Keratinocyte (primary cell): ENCODE results near the gene HNRNPH1. TPM values are rescaled to one million over a fixed set of nuclear protein-coding genes. Genes with fewer than 3 reads are reported as not detected.

ENCODE experiments used
- DNase-seq: peaks from one replicate; pipeline ENCODE4 v3.0.0-alpha.2; 2011; ENCODE audit warnings: low read depth, missing footprints, low spot score
- FAIRE-seq: peaks from 2 replicates; lab custom pipeline; 2011; peaks lifted over from hg19 to GRCh38; lab: Jason Lieb, UNC
- H2AFZ ChIP-seq: 2 replicates; pipeline ENCODE4 v1.6.0; 2012; ENCODE audit warnings: low read length, control low read depth, inconsistent platforms; ENCODE audit not compliant: control insufficient read depth
- H3K27ac ChIP-seq: 2 replicates; pipeline ENCODE4 v1.5.1; 2011; ENCODE audit warnings: low read length; ENCODE audit not compliant: control insufficient read depth, insufficient read depth
- H3K27me3 ChIP-seq: 3 replicates; pipeline ENCODE4 v1.6.0; 2011; ENCODE audit warnings: low read length; ENCODE audit not compliant: control insufficient read depth, insufficient read depth; ENCODE audit errors: extremely low read depth
- H3K36me3 ChIP-seq, 2 experiments: 2 replicates in 1 of 2; 3 replicates in 1 of 2; pipeline ENCODE4 v1.5.1; 2011; ENCODE audit warnings: low read length in 2 of 2, mild to moderate bottlenecking in 1 of 2; ENCODE audit not compliant: control insufficient read depth in 2 of 2, insufficient read depth in 2 of 2; ENCODE audit errors: extremely low read depth in 1 of 2
- H3K4me1 ChIP-seq: 3 replicates; pipeline ENCODE4 v1.5.1; 2011; ENCODE audit warnings: low read length; ENCODE audit not compliant: control insufficient read depth, insufficient read depth; ENCODE audit errors: extremely low read depth
- H3K4me2 ChIP-seq: 3 replicates; pipeline ENCODE4 v1.6.0; 2011; ENCODE audit warnings: low read depth, low read length; ENCODE audit not compliant: control insufficient read depth, insufficient read depth; ENCODE audit errors: extremely low read depth
- H3K4me3 ChIP-seq, 3 experiments: fragments of 200-600 bp in 1 of 3; sonication (generic) in 1 of 3; 2 replicates in 2 of 3; 3 replicates in 1 of 3; pipeline ENCODE4 v1.5.1; 2011 to 2016; ENCODE audit warnings: low read length in 3 of 3, mild to moderate bottlenecking in 3 of 3, control low read depth in 2 of 3, inconsistent platforms in 1 of 3, low read depth in 1 of 3, mixed read lengths in 1 of 3, mixed run types in 1 of 3, moderate library complexity in 1 of 3; ENCODE audit not compliant: control insufficient read depth in 2 of 3, insufficient read depth in 2 of 3; ENCODE audit errors: extremely low read depth in 1 of 3
- H3K79me2 ChIP-seq: 2 replicates; pipeline ENCODE4 v1.6.0; 2012; ENCODE audit warnings: low read length; ENCODE audit not compliant: control insufficient read depth, insufficient read depth
- H3K9ac ChIP-seq: 3 replicates; pipeline ENCODE4 v1.6.0; 2011; ENCODE audit warnings: low read length; ENCODE audit not compliant: control insufficient read depth, insufficient read depth; ENCODE audit errors: extremely low read depth
- H3K9me1 ChIP-seq: 3 replicates; pipeline ENCODE4 v1.6.0; 2011; ENCODE audit warnings: low read length; ENCODE audit not compliant: control insufficient read depth, insufficient read depth; ENCODE audit errors: extremely low read depth
- H3K9me3 ChIP-seq: 2 replicates; pipeline ENCODE4 v1.5.1; 2012; ENCODE audit warnings: low read depth, low read length; ENCODE audit not compliant: control insufficient read depth
- H4K20me1 ChIP-seq: 3 replicates; pipeline ENCODE4 v1.6.0; 2011; ENCODE audit warnings: low read length; ENCODE audit not compliant: control insufficient read depth, insufficient read depth; ENCODE audit errors: extremely low read depth
- CTCF ChIP-seq, 3 experiments: IDR thresholded peaks in 1 of 3; conservative IDR thresholded peaks in 1 of 3; optimal IDR thresholded peaks in 1 of 3; 2 replicates in 2 of 3; 3 replicates in 1 of 3; pipeline versions ENCODE3 to v1.5.1; 2011; ENCODE audit warnings: low read length in 3 of 3, mild to moderate bottlenecking in 3 of 3, moderate library complexity in 2 of 3, control low read depth in 1 of 3, inconsistent platforms in 1 of 3; ENCODE audit not compliant: insufficient read depth in 2 of 3; ENCODE audit errors: extremely low read depth in 1 of 3
- EZH2 ChIP-seq: IDR thresholded peaks from one replicate; pipeline ENCODE4 v1.6.1; 2012; ENCODE audit warnings: inconsistent platforms, mild to moderate bottlenecking, low read length, moderate library complexity
- dilution Hi-C: fragments of 300-500 bp; cut with MboI; formaldehyde crosslinking; loops from one replicate; pipeline ENCODE4 v1.7.0; 2020; ENCODE audit warnings: low sequenced_read_pairs; ENCODE audit not compliant: extremely low pct_ligation_motif_present
- polyA plus RNA-seq, 5 experiments: library from polyadenylated mRNA; depleted of rRNA in 3 of 5; stranded (reverse) in 3 of 5; stranded (forward) in 1 of 5; unstranded in 1 of 5; fragments of >200 nt; gene quantifications; 1 replicate in 1 of 5; 2 replicates in 3 of 5; 3 replicates in 1 of 5; pipeline versions ENCODE4 v1.2.1 to v1.2.3, GENCODE V29; 2011 to 2012; ENCODE audit warnings: missing spikeins in 2 of 5, low read depth in 1 of 5, low replicate concordance in 1 of 5

The HNRNPH1 gene
- polyA plus RNA-seq, 1 donor (not counting 4 experiments of a cell fraction or from before 2014, with no cell fraction given): 431 TPM

- dilution Hi-C loops: no loop called here
- TF ChIP-seq CTCF (optimal IDR thresholded peaks at IDR 0.05 in 1 of 3, IDR thresholded peaks at IDR 0.05 in 1 of 3, conservative IDR thresholded peaks at IDR 0.05 in 1 of 3; ENCODE audit: extremely low read depth in 1 of 3, insufficient read depth in 2 of 3, low read length in 3 of 3) (no peak), EZH2 (no peak)
- Histone ChIP-seq H3K4me2 (peak overlapping the region; percentile 91), H3K4me3 (peak overlapping the region; percentile 69 to 90 (median 75)), H3K79me2 (peaks cover 66% of the 10 kb centered on the region), H3K9me1 (no peaks in the 10 kb centered on the region), H2AFZ (no peak overlapping the region), H4K20me1 (peaks cover 56% of the 10 kb centered on the region), H3K36me3 (peaks cover 38 to 57% of the 10 kb centered on the region in 2 experiments), H3K9ac (peak overlapping the region; percentile 78), H3K27me3 (no peaks in the 10 kb centered on the region), H3K4me1 (peaks cover 28% of the 10 kb centered on the region), H3K27ac (peak overlapping the region; percentile 55), H3K9me3 (no peaks in the 10 kb centered on the region)
- DNase-seq (no peak), FAIRE-seq (no peak)
Measured at GRCh38 chr5:179619776-179620175, 3.7 kb downstream of the HNRNPH1 start.

GRCh38 chr5:179618923-179619554 is 4.4 kb downstream of the HNRNPH1 start:
- peak overlapping the region; percentile 12 to 75 (median 69) for H3K4me3 ChIP-seq
- H3K36me3 ChIP-seq: peaks cover 38 to 61% of the 10 kb centered on the region in 2 experiments
- H3K4me1 ChIP-seq: peaks cover 21% of the 10 kb centered on the region
- DNase-seq (no peak), FAIRE-seq (no peak)
- H3K27ac ChIP-seq: peak overlapping the region; percentile 55
- peak overlapping the region; percentile 91 for H3K4me2 ChIP-seq
- peaks cover 66% of the 10 kb centered on the region for H3K79me2 ChIP-seq
- no peak overlapping the region for H2AFZ ChIP-seq
- H3K9me1 ChIP-seq: no peaks in the 10 kb centered on the region
- dilution Hi-C loops: no loop called here
- H3K27me3 ChIP-seq: no peaks in the 10 kb centered on the region
- no peaks in the 10 kb centered on the region for H3K9me3 ChIP-seq
- peak overlapping the region; percentile 78 for H3K9ac ChIP-seq
- TF ChIP-seq CTCF (optimal IDR thresholded peaks at IDR 0.05 in 1 of 3, IDR thresholded peaks at IDR 0.05 in 1 of 3, conservative IDR thresholded peaks at IDR 0.05 in 1 of 3; ENCODE audit: extremely low read depth in 1 of 3, insufficient read depth in 2 of 3, low read length in 3 of 3) (no peak), EZH2 (no peak)
- H4K20me1 ChIP-seq: peaks cover 60% of the 10 kb centered on the region
